Skeletal muscle tissue (tissue), 4 donors: ENCODE measurements around the gene NNT. TPM values are rescaled to one million over a fixed set of nuclear protein-coding genes. Genes with fewer than 3 reads are reported as not detected.
"Not testable (repeated sequence)": the region's sequence is repeated elsewhere in the genome, so short reads cannot be mapped to it uniquely, and the experiment has no call there.

Experiments
- H3K27ac ChIP-seq: one replicate; pipeline ENCODE4 v1.7.0; 2013; ENCODE audit warnings: mild to moderate bottlenecking, low read depth, low read length, inconsistent platforms
- H3K27me3 ChIP-seq, 3 donors: one replicate each; pipeline ENCODE4 v1.7.0; 2013; ENCODE audit warnings: low read length in 3 of 3; ENCODE audit not compliant: control insufficient read depth in 3 of 3, insufficient read depth in 3 of 3
- H3K36me3 ChIP-seq, 3 donors: one replicate each; pipeline ENCODE4 v1.7.0; 2013; ENCODE audit warnings: low read length in 3 of 3; ENCODE audit not compliant: control insufficient read depth in 3 of 3, insufficient read depth in 3 of 3
- H3K4me1 ChIP-seq, 3 donors: one replicate each; pipeline ENCODE4 v1.7.0; 2013; ENCODE audit warnings: low read length in 3 of 3, mild to moderate bottlenecking in 3 of 3; ENCODE audit not compliant: control insufficient read depth in 3 of 3, insufficient read depth in 3 of 3
- H3K4me3 ChIP-seq, 3 donors: one replicate each; pipeline ENCODE4 v1.7.0; 2013; ENCODE audit warnings: low read length in 3 of 3
- H3K9ac ChIP-seq, 3 donors: one replicate each; pipeline ENCODE4 v1.7.0; 2013; ENCODE audit warnings: low read length in 3 of 3, mild to moderate bottlenecking in 3 of 3, moderate library complexity in 2 of 3, low read depth in 1 of 3
- H3K9me3 ChIP-seq, 3 donors: one replicate each; pipeline ENCODE4 v1.7.0; 2013; ENCODE audit warnings: low read length in 3 of 3; ENCODE audit not compliant: control insufficient read depth in 3 of 3
- total RNA-seq: library from RNA; depleted of rRNA; stranded (reverse); fragments of >200 nt; gene quantifications from one replicate; pipeline ENCODE4 v1.2.3, GENCODE V29; 2014
- donor health status: Osteomylitis.

The NNT gene
- total RNA-seq, 1 donor from 2014 or later = 116 TPM

DNA sequence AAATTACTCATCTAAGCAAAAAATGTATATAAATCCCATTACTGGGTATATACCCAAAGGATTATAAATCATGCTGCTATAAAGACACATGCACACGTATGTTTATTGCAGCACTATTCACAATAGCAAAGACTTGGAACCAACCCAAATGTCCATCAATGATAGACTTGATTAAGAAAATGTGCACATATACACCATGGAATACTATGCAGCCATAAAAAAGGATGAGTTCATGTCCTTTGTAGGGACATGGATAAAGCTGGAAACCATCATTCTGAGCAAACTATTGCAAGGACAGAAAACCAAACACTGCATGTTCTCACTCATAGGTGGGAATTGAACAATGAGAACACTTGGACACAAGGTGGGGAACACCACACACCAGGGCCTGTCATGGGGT lies 103.6 kb downstream of the NNT start:
- H3K4me3 ChIP-seq, H3K4me1 ChIP-seq, H3K27ac ChIP-seq, H3K9me3 ChIP-seq, H3K27me3 ChIP-seq, H3K9ac ChIP-seq: not testable (repeated sequence)
- peaks cover 0 to 18% (median 14%) of the 10 kb centered on the region in 3 donors for H3K36me3 ChIP-seq

DNA sequence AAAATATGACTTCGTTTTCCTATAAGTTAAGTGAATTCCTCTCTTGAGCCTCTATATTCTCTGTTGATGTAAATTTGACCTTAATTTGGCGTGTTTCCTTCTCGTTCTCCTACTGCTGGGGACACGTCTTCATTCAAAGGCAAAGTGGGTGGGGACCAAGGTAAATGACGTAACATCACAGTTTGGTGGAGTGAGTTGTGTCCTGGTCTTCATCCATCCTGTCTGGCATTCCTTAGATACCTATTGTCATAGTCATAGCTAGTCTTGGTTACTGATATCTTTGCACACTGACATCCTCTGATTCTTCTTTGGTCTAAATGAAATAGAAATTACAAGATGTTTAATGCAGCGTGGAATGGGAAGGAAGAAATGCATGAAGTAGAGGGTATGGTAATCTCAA lies 108.5 kb downstream of the NNT start:
- Histone ChIP-seq H3K4me3 (no peak overlapping the region), H3K9me3 (no peaks in the 10 kb centered on the region), H3K36me3 (no peaks in the 10 kb centered on the region), H3K9ac (no peak overlapping the region), H3K27ac (no peak overlapping the region), H3K4me1 (no peaks in the 10 kb centered on the region), H3K27me3 (no peaks in the 10 kb centered on the region)

DNA sequence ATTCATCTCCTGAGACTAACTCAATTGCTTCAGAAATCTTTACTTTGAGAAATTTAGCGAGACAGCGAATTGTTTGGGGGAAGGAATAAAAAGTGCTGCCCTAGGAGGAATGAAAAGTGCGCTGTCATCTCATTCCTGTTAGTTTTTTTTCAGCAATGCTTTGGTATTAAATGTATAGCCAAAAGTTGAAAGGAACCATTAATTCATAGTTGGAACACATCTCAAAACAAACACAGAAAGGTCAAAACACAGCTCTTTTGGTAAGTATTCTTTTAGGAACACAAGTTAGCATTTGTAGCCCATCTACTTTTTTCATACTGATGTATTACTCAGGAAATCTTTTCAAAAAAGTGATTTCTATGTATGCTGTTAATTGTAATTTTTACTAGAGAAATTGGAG lies 109.1 kb downstream of the NNT start:
- Histone ChIP-seq H3K4me1 (no peaks in the 10 kb centered on the region), H3K4me3 (no peak overlapping the region), H3K27me3 (no peaks in the 10 kb centered on the region)

DNA sequence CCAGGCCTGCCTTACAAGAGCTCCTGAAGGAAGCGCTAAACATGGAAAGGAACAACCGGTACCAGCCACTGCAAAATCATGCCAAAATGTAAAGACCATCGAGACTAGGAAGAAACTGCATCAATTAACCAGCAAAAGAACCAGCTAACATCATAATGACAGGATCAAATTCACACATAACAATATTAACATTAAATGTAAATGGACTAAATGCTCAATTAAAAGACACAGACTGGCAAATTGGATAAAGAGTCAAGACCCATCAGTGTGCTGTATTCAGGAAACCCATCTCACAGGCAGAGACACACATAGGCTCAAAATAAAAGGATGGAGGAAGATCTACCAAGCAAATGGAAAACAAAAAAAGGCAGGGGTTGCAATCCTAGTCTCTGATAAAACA lies 116.8 kb downstream of the NNT start:
- not testable (repeated sequence) for H3K4me3 ChIP-seq, H3K9ac ChIP-seq, H3K36me3 ChIP-seq, H3K27ac ChIP-seq, H3K9me3 ChIP-seq, H3K4me1 ChIP-seq, H3K27me3 ChIP-seq

More for the DNA sequence above, 109.1 kb downstream of the NNT start:
- H3K9ac ChIP-seq = no peak overlapping the region
- H3K36me3 ChIP-seq = no peaks in the 10 kb centered on the region
- no peaks in the 10 kb centered on the region for H3K9me3 ChIP-seq
- H3K27ac ChIP-seq = no peak overlapping the region

DNA sequence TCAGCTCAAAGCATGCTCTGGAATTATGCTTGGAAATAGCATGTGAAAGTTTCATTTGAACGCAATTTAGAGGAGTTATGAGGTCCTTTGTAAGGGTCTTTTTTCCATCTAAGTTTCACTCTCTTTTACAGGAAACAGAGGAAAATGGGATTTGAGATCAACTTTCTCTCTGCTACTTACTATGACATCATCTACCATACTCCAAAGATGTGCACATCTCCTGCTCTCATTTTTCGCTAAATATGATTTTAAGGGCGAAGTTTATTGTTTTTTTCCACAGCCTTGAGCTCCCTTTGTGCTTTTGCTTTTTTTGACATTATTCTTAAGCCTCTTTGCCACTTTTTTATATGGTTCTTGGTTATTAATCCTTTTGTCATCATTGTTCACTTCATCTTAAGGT lies 125.6 kb downstream of the NNT start:
- no peaks in the 10 kb centered on the region for H3K4me1 ChIP-seq
- no peaks in the 10 kb centered on the region for H3K27me3 ChIP-seq
- no peak overlapping the region for H3K27ac ChIP-seq
- H3K9me3 ChIP-seq = no peaks in the 10 kb centered on the region
- no peak overlapping the region for H3K4me3 ChIP-seq
- H3K9ac ChIP-seq = no peak overlapping the region
- no peaks in the 10 kb centered on the region for H3K36me3 ChIP-seq

DNA sequence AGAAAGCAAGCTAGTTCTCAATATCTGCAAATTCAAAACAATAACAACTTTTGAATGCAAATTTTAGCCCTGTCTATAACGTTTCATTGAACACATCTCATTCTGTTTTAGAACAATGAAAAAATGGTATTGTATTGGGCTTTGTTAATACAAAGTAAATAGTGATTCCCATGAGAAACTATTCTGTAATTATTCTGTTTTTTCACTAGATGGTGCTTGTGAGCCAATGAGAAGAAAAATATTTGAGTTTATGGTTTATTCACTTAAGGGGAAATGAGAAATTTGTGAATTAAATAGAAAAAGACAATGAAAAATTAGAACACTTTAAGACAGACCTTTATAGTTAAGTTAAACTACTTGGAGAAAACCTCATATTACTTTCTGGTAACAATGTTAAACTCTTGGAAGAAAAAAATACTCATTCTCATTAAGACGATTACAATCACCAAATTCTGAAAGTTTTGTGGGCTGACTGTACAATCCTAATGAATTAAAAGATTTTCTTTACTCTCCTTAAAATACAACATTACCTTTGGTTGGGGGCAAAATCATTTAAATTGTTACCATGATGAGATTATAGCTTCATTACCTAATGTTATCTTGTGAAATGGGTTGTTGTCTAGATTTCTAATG lies 127.0 kb downstream of the NNT start:
- no peaks in the 10 kb centered on the region for H3K27me3 ChIP-seq
- H3K9me3 ChIP-seq = no peaks in the 10 kb centered on the region
- H3K9ac ChIP-seq = no peak overlapping the region
- H3K4me3 ChIP-seq = no peak overlapping the region
- H3K4me1 ChIP-seq = no peaks in the 10 kb centered on the region
- no peak overlapping the region for H3K27ac ChIP-seq
- H3K36me3 ChIP-seq = no peaks in the 10 kb centered on the region

DNA sequence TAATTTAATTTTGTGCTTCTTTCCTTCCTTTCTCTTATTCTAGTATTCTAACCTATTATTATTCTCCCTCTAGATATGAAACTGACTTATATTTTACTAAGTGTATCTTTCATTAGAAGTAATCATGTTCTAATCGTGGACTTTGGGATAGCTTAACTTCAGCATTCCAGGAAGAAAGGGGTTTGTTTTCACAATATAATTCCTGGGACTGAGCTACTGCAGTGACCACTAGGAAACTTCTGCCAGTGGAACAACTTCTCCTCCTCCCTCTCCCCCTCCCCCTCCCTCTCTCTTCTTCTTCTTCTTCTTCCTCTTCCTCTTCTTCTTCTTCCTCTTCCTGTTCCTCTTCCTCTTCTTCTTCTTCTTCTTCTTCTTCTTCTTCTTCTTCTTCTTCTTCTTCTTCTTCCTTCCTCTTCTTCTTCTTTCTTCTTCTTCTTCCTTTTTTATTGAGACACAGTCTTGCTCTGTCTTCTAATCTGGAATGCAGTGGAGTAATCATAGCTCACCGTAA lies 127.9 kb downstream of the NNT start:
- H3K4me3 ChIP-seq = no peak overlapping the region
- H3K9ac ChIP-seq = no peak overlapping the region
- H3K9me3 ChIP-seq = no peaks in the 10 kb centered on the region
- H3K27me3 ChIP-seq = no peaks in the 10 kb centered on the region
- no peaks in the 10 kb centered on the region for H3K4me1 ChIP-seq
- no peaks in the 10 kb centered on the region for H3K36me3 ChIP-seq
- no peak overlapping the region for H3K27ac ChIP-seq

DNA sequence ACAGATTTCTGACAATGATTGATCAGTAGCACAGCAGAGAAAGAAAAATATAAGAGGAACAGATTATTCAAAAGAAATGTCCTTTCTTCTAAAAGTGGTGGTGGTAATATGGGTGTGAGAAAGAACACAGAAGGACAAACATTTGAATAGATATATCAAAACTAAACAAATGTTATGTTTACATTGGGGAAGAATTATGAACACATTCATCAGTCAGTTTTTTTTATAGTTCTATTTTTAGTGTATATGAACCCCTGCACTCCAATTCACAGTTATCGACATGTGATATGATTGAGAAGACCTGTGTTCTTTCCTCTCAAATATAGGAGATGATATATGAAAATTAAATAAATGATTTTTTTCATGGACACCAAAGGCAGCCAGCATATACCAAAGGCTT lies 128.6 kb downstream of the NNT start:
- H3K36me3 ChIP-seq = no peaks in the 10 kb centered on the region
- H3K4me3 ChIP-seq = no peak overlapping the region
- H3K27ac ChIP-seq = no peak overlapping the region
- H3K4me1 ChIP-seq = no peaks in the 10 kb centered on the region
- H3K9me3 ChIP-seq = no peaks in the 10 kb centered on the region
- no peaks in the 10 kb centered on the region for H3K27me3 ChIP-seq
- H3K9ac ChIP-seq = no peak overlapping the region

DNA sequence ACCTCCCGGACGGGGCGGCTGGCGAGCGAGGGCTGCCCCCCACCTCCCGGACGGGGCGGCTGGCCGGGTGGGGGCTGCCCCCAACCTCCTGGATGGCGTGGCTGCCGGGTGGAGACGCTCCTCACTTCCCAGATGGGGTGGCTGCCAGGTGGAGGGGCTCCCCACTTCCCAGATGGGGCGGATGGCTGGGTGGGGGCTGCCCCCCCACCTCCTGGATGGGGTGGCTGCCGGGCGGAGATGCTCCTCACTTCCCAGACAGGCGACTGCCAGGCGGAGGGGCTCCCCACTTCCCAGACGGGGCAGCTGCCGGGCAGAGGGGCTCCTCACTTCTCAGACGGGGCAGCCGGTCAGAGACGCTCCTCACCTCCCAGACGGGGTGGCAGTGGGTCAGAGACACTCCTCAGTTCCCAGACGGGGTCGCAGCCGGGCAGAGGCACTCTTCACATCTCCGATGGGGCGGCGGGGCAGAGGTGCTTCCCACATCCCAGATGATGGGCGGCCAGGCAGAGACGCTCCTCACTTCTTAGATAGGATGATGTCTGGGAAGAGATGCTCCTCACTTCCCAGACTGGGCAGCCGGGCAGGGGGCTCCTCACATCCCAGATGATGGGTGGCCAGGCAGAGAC lies 143.1 kb downstream of the NNT start:
- H3K27ac ChIP-seq, H3K4me1 ChIP-seq, H3K4me3 ChIP-seq, H3K36me3 ChIP-seq, H3K9ac ChIP-seq, H3K27me3 ChIP-seq, H3K9me3 ChIP-seq: not testable (repeated sequence)

DNA sequence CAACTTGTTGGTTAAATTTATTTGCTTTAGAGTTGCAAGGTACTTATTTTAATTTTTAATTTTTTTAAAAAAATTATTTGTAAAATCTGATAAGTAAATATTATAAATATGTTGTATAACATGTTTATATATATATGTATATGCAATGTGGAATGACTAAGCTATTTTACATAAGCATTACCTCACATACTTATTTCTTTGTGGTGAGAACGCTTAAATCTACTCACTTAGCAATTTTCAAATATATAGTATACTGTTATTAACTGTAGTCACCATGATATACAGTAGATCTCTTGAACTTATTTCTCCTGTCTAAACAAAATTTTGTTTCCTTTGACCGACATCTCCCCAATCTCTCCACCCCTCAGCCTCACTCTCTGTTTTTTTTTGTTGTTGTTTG lies 147.8 kb downstream of the NNT start:
- Histone ChIP-seq H3K4me1 (no peaks in the 10 kb centered on the region), H3K9me3 (no peaks in the 10 kb centered on the region), H3K27me3 (no peaks in the 10 kb centered on the region), H3K36me3 (no peaks in the 10 kb centered on the region), H3K9ac (no peak overlapping the region), H3K27ac (no peak overlapping the region), H3K4me3 (no peak overlapping the region)
